ENCODE data around the gene PLEKHM3.

DNA sequence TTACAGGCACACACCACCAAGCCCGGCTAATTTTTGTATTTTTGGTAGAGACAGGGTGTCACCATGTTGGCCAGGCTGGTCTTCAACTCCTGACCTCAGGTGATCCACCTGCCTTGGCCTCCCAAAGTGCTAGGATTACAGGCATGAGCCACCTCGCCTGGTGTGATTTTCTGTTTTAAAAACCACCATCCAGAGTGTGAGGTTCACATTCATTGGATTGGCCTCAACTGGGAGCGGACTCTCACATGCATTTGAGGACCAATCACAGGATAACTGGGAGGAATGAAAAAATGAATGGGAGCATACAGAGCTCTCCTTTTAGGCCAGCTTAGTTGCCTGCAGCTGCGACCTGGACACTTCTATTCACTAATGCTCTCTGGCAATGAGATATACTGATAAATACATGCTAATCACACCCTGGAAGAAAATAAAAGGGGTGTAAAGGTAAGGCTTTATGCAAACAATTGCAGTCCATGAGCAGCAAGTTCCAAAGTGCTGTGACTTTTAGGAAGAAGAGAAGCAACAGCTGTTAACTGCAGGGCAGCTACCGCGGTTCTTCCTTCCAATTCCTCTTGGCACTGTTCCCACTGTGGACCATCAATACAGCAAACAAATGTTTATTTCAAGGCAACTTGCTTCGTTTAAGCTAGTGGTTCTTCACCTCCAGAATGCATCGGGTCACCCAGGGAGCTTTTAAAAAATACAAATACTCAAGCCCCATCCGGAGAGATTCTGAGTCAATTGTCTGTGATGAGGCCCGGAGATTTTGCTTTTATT lies 206.1 kb downstream of the PLEKHM3 start:
- TF ChIP-seq EZH2 (IDR thresholded peaks at IDR 0.05; ENCODE audit: low read length) = no peak
- TF ChIP-seq CTCF (optimal IDR thresholded peaks at IDR 0.05 in 1 of 3, IDR thresholded peaks at IDR 0.05 in 1 of 3, conservative IDR thresholded peaks at IDR 0.05 in 1 of 3; ENCODE audit: extremely low read depth in 1 of 3, insufficient read depth in 2 of 3, low read length in 3 of 3) = no peak

Measured in keratinocyte (primary cell).